ENCODE measurements around the gene EXD1. TPM values are rescaled to one million over a fixed set of nuclear protein-coding genes. Genes with fewer than 3 reads are reported as not detected.

The EXD1 gene
- total RNA-seq, 1 donor from 2014 or later: not detected

GRCh38 chr15:41161736-41162135, 68.8 kb downstream of the EXD1 start:
- Mint-ChIP-seq H3K36me3 (ENCODE audit: low read depth) (no peaks in the 10 kb centered on the region), H3K9me3 (no peaks in the 10 kb centered on the region), H3K27ac (no peak overlapping the region), H3K4me1 (no peaks in the 10 kb centered on the region), H3K27me3 (peaks cover 2% of the 10 kb centered on the region), H3K4me3 (no peak overlapping the region)
- intact Hi-C loops (cut with micrococcal nuclease): no loop called here
- CTCF ChIA-PET: no interaction called here
- no peak for TF ChIP-seq CTCF (IDR thresholded peaks at IDR 0.05)
- ATAC-seq (ENCODE audit: low read depth) (no peak), DNase-seq (no peak)
- POLR2A ChIA-PET: no interaction called here

GRCh38 chr15:41161336-41161735, 69.2 kb downstream of the EXD1 start:
- Mint-ChIP-seq H3K4me3 (no peak overlapping the region), H3K9me3 (no peaks in the 10 kb centered on the region), H3K4me1 (no peaks in the 10 kb centered on the region), H3K36me3 (ENCODE audit: low read depth) (no peaks in the 10 kb centered on the region), H3K27me3 (peaks cover 2% of the 10 kb centered on the region), H3K27ac (no peak overlapping the region)
- TF ChIP-seq CTCF (IDR thresholded peaks at IDR 0.05): no peak
- DNase-seq (no peak), ATAC-seq (ENCODE audit: low read depth) (no peak)
- ChIA-PET POLR2A (no interaction called here), CTCF (no interaction called here)
- intact Hi-C loops (cut with micrococcal nuclease): no loop called here

- Mint-ChIP-seq H3K4me3 (no peak overlapping the region), H3K36me3 (ENCODE audit: low read depth) (no peaks in the 10 kb centered on the region), H3K27me3 (peaks cover 2% of the 10 kb centered on the region), H3K4me1 (no peaks in the 10 kb centered on the region), H3K27ac (no peak overlapping the region), H3K9me3 (no peaks in the 10 kb centered on the region)
- intact Hi-C loops (cut with micrococcal nuclease): no loop called here
- no peak for DNase-seq
- ChIA-PET CTCF (no interaction called here), POLR2A (no interaction called here)
- no peak for TF ChIP-seq CTCF (IDR thresholded peaks at IDR 0.05)
- ATAC-seq (ENCODE audit: low read depth): no peak
These were observed 69.8 kb downstream of the EXD1 start for GRCh38 chr15:41160639-41161315.

- Mint-ChIP-seq H3K27me3 (peaks cover 2% of the 10 kb centered on the region), H3K36me3 (ENCODE audit: low read depth) (no peaks in the 10 kb centered on the region), H3K4me3 (no peak overlapping the region), H3K9me3 (peaks cover 2% of the 10 kb centered on the region), H3K4me1 (no peaks in the 10 kb centered on the region), H3K27ac (no peak overlapping the region)
- DNase-seq: no peak
- POLR2A ChIA-PET: no interaction called here
- CTCF ChIA-PET: no interaction called here
- no peak for ATAC-seq (ENCODE audit: low read depth)
- intact Hi-C loops (cut with micrococcal nuclease): no loop called here
- TF ChIP-seq CTCF (IDR thresholded peaks at IDR 0.05): no peak
These were observed 76.1 kb downstream of the EXD1 start for GRCh38 chr15:41154412-41154811.

GRCh38 chr15:41153733-41154132, 76.8 kb downstream of the EXD1 start:
- TF ChIP-seq CTCF (IDR thresholded peaks at IDR 0.05): no peak
- ATAC-seq (ENCODE audit: low read depth) (no peak), DNase-seq (no peak)
- no peaks in the 10 kb centered on the region for H3K4me1 Mint-ChIP-seq
- H3K27me3 Mint-ChIP-seq: peaks cover under 1% of the 10 kb centered on the region
- H3K4me3 Mint-ChIP-seq: no peak overlapping the region
- peaks cover 2% of the 10 kb centered on the region for H3K9me3 Mint-ChIP-seq
- POLR2A ChIA-PET: no interaction called here
- no peaks in the 10 kb centered on the region for H3K36me3 Mint-ChIP-seq (ENCODE audit: low read depth)
- CTCF ChIA-PET: no interaction called here
- intact Hi-C loops (cut with micrococcal nuclease): no loop called here
- no peak overlapping the region for H3K27ac Mint-ChIP-seq
